Measurements from ENCODE around the gene WEE2.

WEE2 gene

DNA sequence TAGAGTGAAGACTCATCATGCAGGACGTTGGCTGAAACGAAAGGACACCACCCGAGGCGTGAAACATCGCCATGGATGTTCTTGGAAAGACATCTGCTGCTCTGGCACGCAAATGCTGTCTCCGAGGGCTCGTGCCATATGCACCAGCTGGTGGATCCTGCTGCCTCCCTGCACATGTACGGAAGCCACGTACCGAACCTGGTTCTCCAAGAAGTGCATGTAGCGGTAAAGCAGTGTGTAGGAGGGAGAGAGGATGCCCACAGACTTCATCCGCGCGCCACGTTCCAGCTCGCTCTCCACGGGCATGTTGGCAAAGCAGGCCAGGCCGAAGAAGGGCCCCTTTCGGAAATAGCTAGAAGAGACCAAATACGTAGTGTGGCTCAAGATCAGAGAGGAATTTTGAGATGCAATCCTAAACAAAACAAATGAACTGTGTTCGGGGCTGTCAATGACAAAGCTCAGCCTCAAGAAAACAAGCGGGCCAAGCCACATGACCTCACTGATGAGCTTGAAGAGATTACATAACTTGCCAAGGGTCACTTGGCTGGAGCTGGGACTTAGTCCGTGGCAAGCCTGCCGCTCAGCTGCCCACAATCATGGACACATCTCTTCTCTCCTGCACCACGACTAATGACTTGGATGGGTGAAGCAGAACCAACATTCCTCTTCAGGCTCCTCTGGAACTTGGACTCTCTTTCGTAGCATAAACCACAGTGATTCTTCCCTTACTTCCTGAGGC lies 22.7 kb upstream of the WEE2 start:
- no peak overlapping the region for H3K4me3 ChIP-seq (ENCODE audit: low read length)
- no peaks in the 10 kb centered on the region for H3K79me2 ChIP-seq (ENCODE audit: control insufficient read depth, low read length)
- no peak for TF ChIP-seq EZH2phosphoT487 (IDR thresholded peaks at IDR 0.05; ENCODE audit: borderline replicate concordance, low read length)
- TF ChIP-seq, protein P1, sequence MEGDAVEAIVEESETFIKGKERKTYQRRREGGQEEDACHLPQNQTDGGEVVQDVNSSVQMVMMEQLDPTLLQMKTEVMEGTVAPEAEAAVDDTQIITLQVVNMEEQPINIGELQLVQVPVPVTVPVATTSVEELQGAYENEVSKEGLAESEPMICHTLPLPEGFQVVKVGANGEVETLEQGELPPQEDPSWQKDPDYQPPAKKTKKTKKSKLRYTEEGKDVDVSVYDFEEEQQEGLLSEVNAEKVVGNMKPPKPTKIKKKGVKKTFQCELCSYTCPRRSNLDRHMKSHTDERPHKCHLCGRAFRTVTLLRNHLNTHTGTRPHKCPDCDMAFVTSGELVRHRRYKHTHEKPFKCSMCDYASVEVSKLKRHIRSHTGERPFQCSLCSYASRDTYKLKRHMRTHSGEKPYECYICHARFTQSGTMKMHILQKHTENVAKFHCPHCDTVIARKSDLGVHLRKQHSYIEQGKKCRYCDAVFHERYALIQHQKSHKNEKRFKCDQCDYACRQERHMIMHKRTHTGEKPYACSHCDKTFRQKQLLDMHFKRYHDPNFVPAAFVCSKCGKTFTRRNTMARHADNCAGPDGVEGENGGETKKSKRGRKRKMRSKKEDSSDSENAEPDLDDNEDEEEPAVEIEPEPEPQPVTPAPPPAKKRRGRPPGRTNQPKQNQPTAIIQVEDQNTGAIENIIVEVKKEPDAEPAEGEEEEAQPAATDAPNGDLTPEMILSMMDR (IDR thresholded peaks at IDR 0.05; ENCODE audit: low read depth, low read length, poor library complexity, severe bottlenecking), result no peak
- no peak overlapping the region for H3K4me2 ChIP-seq (ENCODE audit: low read length)
- H3K9me3 ChIP-seq (ENCODE audit: control insufficient read depth, insufficient read depth, low read length), result no peaks in the 10 kb centered on the region
- H3K27ac ChIP-seq (ENCODE audit: low read depth, low read length), result no peak overlapping the region
- H3K4me1 ChIP-seq (ENCODE audit: control insufficient read depth, low read length), result no peaks in the 10 kb centered on the region
- H3K27me3 ChIP-seq (ENCODE audit: control insufficient read depth, low read length), result no peaks in the 10 kb centered on the region
- H3F3A ChIP-seq (ENCODE audit: control insufficient read depth, insufficient read depth), result no peaks in the 10 kb centered on the region
- H3K36me3 ChIP-seq (ENCODE audit: control insufficient read depth, low read length), result no peaks in the 10 kb centered on the region
- no peaks in the 10 kb centered on the region for H4K20me1 ChIP-seq (ENCODE audit: control insufficient read depth, insufficient read depth, low read depth, low read length)
- H3K9me2 ChIP-seq (replicated peaks; ENCODE audit: control insufficient read depth, low read length), result no peaks in the 10 kb centered on the region

GRCh38 chr7:141686074-141686473 lies 22.1 kb upstream of the WEE2 start:
- H4K20me1 ChIP-seq (ENCODE audit: control insufficient read depth, insufficient read depth, low read depth, low read length), result no peaks in the 10 kb centered on the region
- H3K9me2 ChIP-seq (replicated peaks; ENCODE audit: control insufficient read depth, low read length), result no peaks in the 10 kb centered on the region
- TF ChIP-seq, protein P1 (IDR thresholded peaks at IDR 0.05; ENCODE audit: low read depth, low read length, poor library complexity, severe bottlenecking), result no peak
- no peak for TF ChIP-seq EZH2phosphoT487 (IDR thresholded peaks at IDR 0.05; ENCODE audit: borderline replicate concordance, low read length)
- H3K27ac ChIP-seq (ENCODE audit: low read depth, low read length), result no peak overlapping the region
- no peak overlapping the region for H3K4me3 ChIP-seq (ENCODE audit: low read length)
- H3K36me3 ChIP-seq (ENCODE audit: control insufficient read depth, low read length), result no peaks in the 10 kb centered on the region
- no peaks in the 10 kb centered on the region for H3K9me3 ChIP-seq (ENCODE audit: control insufficient read depth, insufficient read depth, low read length)
- no peaks in the 10 kb centered on the region for H3K79me2 ChIP-seq (ENCODE audit: control insufficient read depth, low read length)
- no peak overlapping the region for H3K4me2 ChIP-seq (ENCODE audit: low read length)
- H3F3A ChIP-seq (ENCODE audit: control insufficient read depth, insufficient read depth), result no peaks in the 10 kb centered on the region
- H3K4me1 ChIP-seq (ENCODE audit: control insufficient read depth, low read length), result no peaks in the 10 kb centered on the region
- peaks cover 2% of the 10 kb centered on the region; the same call in 1 of the 2 replicates for H3K27me3 ChIP-seq (ENCODE audit: control insufficient read depth, low read length)

GRCh38 chr7:141686670-141687069 lies 21.5 kb upstream of the WEE2 start:
- H4K20me1 ChIP-seq (ENCODE audit: control insufficient read depth, insufficient read depth, low read depth, low read length), result no peaks in the 10 kb centered on the region
- H3K36me3 ChIP-seq (ENCODE audit: control insufficient read depth, low read length), result no peaks in the 10 kb centered on the region
- TF ChIP-seq EZH2phosphoT487 (IDR thresholded peaks at IDR 0.05; ENCODE audit: borderline replicate concordance, low read length), result no peak
- TF ChIP-seq, protein P1 (IDR thresholded peaks at IDR 0.05; ENCODE audit: low read depth, low read length, poor library complexity, severe bottlenecking), result no peak
- H3K27me3 ChIP-seq (ENCODE audit: control insufficient read depth, low read length), result peaks cover 6% of the 10 kb centered on the region; the same call in 1 of the 2 replicates
- no peak overlapping the region for H3K27ac ChIP-seq (ENCODE audit: low read depth, low read length)
- H3K4me3 ChIP-seq (ENCODE audit: low read length), result no peak overlapping the region
- H3K79me2 ChIP-seq (ENCODE audit: control insufficient read depth, low read length), result no peaks in the 10 kb centered on the region
- H3K4me1 ChIP-seq (ENCODE audit: control insufficient read depth, low read length), result no peaks in the 10 kb centered on the region
- H3K9me3 ChIP-seq (ENCODE audit: control insufficient read depth, insufficient read depth, low read length), result no peaks in the 10 kb centered on the region
- H3K4me2 ChIP-seq (ENCODE audit: low read length), result no peak overlapping the region
- H3F3A ChIP-seq (ENCODE audit: control insufficient read depth, insufficient read depth), result no peaks in the 10 kb centered on the region
- H3K9me2 ChIP-seq (replicated peaks; ENCODE audit: control insufficient read depth, low read length), result no peaks in the 10 kb centered on the region
